GM10248 (cell line): ENCODE data around the gene NCK1.

ENCODE experiments used
- CTCF ChIA-PET: fragments of 300-600 bp; sonication (Branson Sonifier 250); formaldehyde crosslinking; extraction: SDS; loops from one replicate; lab custom pipeline; 2021; ENCODE audit warnings: antibody characterized with exemption; lab: Yijun Ruan, JAX
- POLR2A ChIA-PET: fragments of 350-650 bp; sonication (Branson Sonifier 250); formaldehyde crosslinking; extraction: SDS; loops from one replicate; lab custom pipeline; 2020; ENCODE audit warnings: antibody characterized with exemption; lab: Yijun Ruan, JAX
- DNase-seq: peaks from one replicate; pipeline ENCODE4 v3.0.0; 2012; ENCODE audit errors: extremely low spot score
- TF ChIP-seq, protein P1 (sequence below): IDR thresholded peaks from 2 replicates; pipeline ENCODE4 v1.5.1; 2012; ENCODE audit warnings: mild to moderate bottlenecking, low read depth; ENCODE audit errors: extremely low read depth, missing control alignments, control extremely low read depth

NCK1 gene

DNA sequence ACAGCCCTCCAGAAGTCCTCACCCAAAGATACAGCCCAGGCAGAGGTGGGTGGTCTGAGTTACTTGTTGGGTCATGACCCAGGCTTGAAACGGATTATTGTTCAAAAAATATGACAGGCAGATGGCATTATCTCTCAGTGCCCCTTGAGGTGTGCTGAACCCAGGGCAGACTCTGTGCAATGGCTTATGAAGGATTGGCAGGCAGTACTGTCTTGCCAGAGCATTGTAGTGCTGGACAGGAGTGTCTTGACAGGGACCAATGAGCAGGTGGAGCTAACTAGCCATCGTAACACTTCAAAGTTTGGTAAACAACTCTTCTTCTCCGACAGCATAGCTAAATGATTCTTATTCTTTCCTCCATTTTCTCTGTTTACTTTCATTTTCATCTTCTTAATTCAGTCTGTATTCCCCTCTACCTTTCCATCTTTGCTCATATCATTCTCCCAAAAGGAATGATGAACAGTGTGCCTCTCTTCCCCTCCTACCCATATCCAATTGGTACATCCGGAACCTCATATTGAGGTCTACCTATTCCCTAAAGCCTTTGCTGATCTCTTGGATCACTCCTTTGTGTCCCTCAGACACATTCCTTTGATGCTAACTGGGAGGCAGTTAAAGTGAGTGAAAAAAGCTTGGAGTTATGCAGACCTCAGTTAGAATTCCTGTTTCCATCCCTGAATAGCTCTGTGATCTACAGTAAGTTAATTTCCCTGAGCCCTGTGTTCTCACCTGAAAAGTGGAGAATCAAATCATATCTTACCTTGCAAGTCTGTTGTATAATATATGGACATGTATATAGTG, 93.2 kb downstream of the NCK1 start:
- ChIA-PET CTCF (interaction anchor here (1.0 to 1.4 kb wide), 2 partner anchors 17 to 59 kb away, joined by 3 read pairs; no protein-coding TSS in a partner anchor), POLR2A (no interaction called here)
- TF ChIP-seq, protein P1, sequence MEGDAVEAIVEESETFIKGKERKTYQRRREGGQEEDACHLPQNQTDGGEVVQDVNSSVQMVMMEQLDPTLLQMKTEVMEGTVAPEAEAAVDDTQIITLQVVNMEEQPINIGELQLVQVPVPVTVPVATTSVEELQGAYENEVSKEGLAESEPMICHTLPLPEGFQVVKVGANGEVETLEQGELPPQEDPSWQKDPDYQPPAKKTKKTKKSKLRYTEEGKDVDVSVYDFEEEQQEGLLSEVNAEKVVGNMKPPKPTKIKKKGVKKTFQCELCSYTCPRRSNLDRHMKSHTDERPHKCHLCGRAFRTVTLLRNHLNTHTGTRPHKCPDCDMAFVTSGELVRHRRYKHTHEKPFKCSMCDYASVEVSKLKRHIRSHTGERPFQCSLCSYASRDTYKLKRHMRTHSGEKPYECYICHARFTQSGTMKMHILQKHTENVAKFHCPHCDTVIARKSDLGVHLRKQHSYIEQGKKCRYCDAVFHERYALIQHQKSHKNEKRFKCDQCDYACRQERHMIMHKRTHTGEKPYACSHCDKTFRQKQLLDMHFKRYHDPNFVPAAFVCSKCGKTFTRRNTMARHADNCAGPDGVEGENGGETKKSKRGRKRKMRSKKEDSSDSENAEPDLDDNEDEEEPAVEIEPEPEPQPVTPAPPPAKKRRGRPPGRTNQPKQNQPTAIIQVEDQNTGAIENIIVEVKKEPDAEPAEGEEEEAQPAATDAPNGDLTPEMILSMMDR = no peak
- no peak for DNase-seq

DNA sequence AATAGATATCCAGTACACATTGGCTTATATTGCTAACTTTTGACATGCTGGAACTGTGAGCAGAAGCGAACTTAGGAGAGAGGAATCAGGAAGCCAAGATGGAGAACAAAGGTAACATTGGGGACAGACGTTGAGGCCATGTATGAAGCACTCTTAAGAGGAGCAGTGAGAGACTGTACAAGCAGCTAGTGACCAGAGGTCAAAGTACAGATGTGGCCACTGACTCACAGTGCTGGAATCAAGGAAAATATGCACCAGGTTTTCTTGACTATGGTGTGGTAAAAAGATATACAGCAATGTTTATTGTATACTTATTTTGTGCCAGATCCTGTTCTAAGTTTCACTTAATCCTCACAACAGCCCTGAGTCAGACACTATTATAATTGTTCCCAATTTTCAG, 93.8 kb downstream of the NCK1 start:
- ChIA-PET POLR2A (no interaction called here), CTCF (interaction anchor here (1.4 to 2.0 kb wide), 3 partner anchors 8 to 58 kb away, joined by 3 to 7 read pairs (median 6); no protein-coding TSS in a partner anchor)
- DNase-seq = no peak
- TF ChIP-seq, protein P1 = no peak

DNA sequence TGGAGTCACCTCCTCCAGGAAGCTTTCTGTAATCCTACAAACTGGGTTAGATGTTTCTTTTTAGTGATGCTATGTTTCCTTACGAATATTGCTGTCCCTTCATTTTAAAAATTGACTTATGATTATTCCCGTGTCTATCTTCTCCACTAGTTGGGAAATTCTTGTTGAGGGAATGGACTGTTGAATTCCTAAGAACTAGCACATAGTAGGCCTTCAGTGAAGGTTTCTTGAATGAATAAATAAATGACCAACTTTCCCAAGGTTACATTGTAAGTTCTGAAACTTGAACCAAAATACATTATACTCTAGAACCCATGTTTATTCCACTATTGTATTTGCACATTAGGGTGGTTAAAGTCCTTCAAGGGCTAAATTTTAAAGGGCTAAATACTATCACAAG, 95.0 kb downstream of the NCK1 start:
- TF ChIP-seq, protein P1 = no peak
- DNase-seq = no peak
- ChIA-PET POLR2A (no interaction called here), CTCF (interaction anchor here (1.3 to 2.0 kb wide), 3 partner anchors 9 to 57 kb away, joined by 3 to 7 read pairs (median 6); no protein-coding TSS in a partner anchor)

DNA sequence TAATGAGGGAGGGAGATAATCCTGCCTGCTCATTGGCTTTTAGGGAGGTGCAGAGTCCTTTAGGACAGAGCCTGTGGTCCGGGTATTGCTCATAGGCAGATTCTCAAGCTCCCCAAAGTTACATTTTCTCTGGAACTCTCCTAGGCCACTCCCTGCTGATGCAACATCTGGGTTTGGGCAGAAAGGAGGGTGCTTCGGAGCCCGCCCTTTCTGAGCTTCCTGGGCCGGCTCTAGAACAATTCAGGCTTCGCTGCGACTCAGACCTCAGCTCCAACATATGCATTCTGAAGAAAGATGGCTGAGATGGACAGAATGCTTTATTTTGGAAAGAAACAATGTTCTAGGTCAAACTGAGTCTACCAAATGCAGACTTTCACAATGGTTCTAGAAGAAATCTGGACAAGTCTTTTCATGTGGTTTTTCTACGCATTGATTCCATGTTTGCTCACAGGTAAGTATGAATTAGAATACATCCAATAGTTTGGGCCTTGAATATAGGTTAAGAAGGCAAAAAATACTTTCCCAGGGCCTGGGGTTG, 95.8 kb downstream of the NCK1 start, which contains the start of gene IL20RB:
TSS of gene IL20RB (plus strand) at position 233 of the 538 bp plus-strand sequence. CDS start at position 364, 131 bp downstream.
- ChIA-PET CTCF (interaction anchor here (1.3 to 2.0 kb wide), 2 partner anchors 10 to 12 kb away, joined by 3 to 6 read pairs; no protein-coding TSS in a partner anchor), POLR2A (no interaction called here)
- TF ChIP-seq, protein P1 = no peak
- DNase-seq = no peak

DNA sequence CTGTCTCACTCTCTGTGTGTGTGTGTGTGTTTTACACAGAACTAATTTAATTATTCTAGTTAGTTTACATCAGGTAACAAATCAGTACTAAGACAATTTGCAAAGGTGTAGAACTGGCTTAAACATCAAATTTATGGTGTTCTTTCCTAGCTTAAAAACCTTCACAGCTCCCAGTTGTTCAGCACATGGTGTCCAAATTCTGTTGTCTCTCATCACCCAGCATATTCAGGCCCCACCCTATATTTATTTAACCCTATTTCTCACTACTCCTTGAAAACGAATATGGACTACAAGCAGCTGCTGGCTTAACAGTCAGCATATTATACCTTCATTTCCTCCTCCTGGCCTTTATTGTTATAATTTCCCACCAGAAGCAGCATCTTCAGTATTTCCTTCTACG, 96.9 kb downstream of the NCK1 start:
- TF ChIP-seq, protein P1 = no peak
- ChIA-PET POLR2A (no interaction called here), CTCF (interaction anchor here (1.2 to 4.5 kb wide), 3 partner anchors 8 to 55 kb away, joined by 5 to 16 read pairs (median 5); no protein-coding TSS in a partner anchor)
- no peak for DNase-seq

DNA sequence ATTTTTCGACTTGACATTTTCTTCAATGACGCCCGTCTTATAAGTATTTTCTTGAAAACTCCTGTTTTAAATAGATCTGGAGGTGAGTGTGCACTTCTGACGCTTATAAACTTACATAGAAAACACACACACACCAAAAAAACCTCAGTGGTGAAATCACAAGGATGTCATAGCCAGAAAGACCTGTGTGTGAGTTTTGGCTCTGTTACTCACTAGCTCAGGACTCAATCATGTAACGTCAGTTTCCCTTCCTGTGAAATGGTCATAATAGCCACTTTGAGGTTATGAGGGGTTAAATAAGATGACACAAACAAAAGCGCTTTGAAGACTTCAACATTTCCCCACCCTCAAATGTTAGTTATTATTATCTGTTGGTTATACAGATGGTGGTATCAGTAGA, 97.6 kb downstream of the NCK1 start:
- TF ChIP-seq, protein P1 = no peak
- ChIA-PET CTCF (interaction anchor here (1.2 to 4.5 kb wide), 3 partner anchors 9 to 54 kb away, joined by 5 to 16 read pairs (median 5); no protein-coding TSS in a partner anchor), POLR2A (no interaction called here)
- DNase-seq = no peak
